Neural progenitor cell (in vitro differentiated cells): ENCODE measurements around the gene STAG3. TPM values are rescaled to one million over a fixed set of nuclear protein-coding genes. Genes with fewer than 3 reads are reported as not detected.
"Not testable (repeated sequence)": the region's sequence is repeated elsewhere in the genome, so short reads cannot be mapped to it uniquely, and the experiment has no call there.

Experiments used
- DNase-seq: peaks from one replicate; pipeline ENCODE4 v3.0.0-alpha.2; 2016; ENCODE audit warnings: low spot score
- H2AFZ ChIP-seq: fragments of 200-600 bp; sonication (generic); replicated peaks from 2 replicates; pipeline ENCODE4 v1.6.1; 2016; ENCODE audit warnings: antibody characterized with exemption
- H3F3A ChIP-seq: fragments of 200-600 bp; sonication (generic); 2 replicates; pipeline ENCODE4 v1.6.1; 2016; ENCODE audit warnings: antibody characterized with exemption, low read depth
- H3K27ac ChIP-seq: fragments of 200-600 bp; sonication (generic); 2 replicates; pipeline ENCODE4 v1.5.1; 2016; ENCODE audit warnings: mild to moderate bottlenecking
- H3K27me3 ChIP-seq: fragments of 200-600 bp; sonication (generic); 2 replicates; pipeline ENCODE4 v1.6.1; 2016; ENCODE audit warnings: mild to moderate bottlenecking, moderate library complexity
- H3K36me3 ChIP-seq: fragments of 200-600 bp; sonication (generic); 2 replicates; pipeline ENCODE4 v1.5.1; 2016
- H3K4me1 ChIP-seq: fragments of 200-600 bp; sonication (generic); 2 replicates; pipeline ENCODE4 v1.6.1; 2016; ENCODE audit warnings: mixed run types
- H3K4me2 ChIP-seq: fragments of 200-600 bp; sonication (generic); 2 replicates; pipeline ENCODE4 v1.6.1; 2016
- H3K4me3 ChIP-seq: fragments of 200-600 bp; sonication (generic); 2 replicates; pipeline ENCODE4 v1.5.1; 2016
- H3K79me2 ChIP-seq: fragments of 200-600 bp; sonication (generic); 2 replicates; pipeline ENCODE4 v1.6.1; 2016; ENCODE audit warnings: low read depth
- H3K9ac ChIP-seq: fragments of 200-600 bp; sonication (generic); 2 replicates; pipeline ENCODE4 v1.6.1; 2016
- H3K9me3 ChIP-seq: fragments of 200-600 bp; sonication (generic); 2 replicates; pipeline ENCODE4 v1.5.1; 2016; ENCODE audit warnings: low read depth
- H4K20me1 ChIP-seq: fragments of 200-600 bp; sonication (generic); 2 replicates; pipeline ENCODE4 v1.6.1; 2016; ENCODE audit warnings: low read depth
- H3K27ac Mint-ChIP-seq: 3 replicates; pipeline ENCODE4 v1.8.0; 2021; ENCODE audit warnings: mixed read lengths
- H3K27me3 Mint-ChIP-seq: 2 replicates; pipeline ENCODE4 v1.8.0; 2022; ENCODE audit warnings: low read depth, mild to moderate bottlenecking, inconsistent platforms, moderate library complexity, mixed read lengths; ENCODE audit not compliant: insufficient read depth
- H3K36me3 Mint-ChIP-seq: 3 replicates; pipeline ENCODE4 v1.8.0; 2021; ENCODE audit warnings: mixed read lengths
- H3K4me1 Mint-ChIP-seq: 3 replicates; pipeline ENCODE4 v1.8.0; 2021; ENCODE audit warnings: mixed read lengths
- H3K4me3 Mint-ChIP-seq: 3 replicates; pipeline ENCODE4 v1.8.0; 2021; ENCODE audit warnings: mild to moderate bottlenecking, moderate library complexity, mixed read lengths
- H3K9me3 Mint-ChIP-seq: 3 replicates; pipeline ENCODE4 v1.8.0; 2020; ENCODE audit warnings: mixed read lengths
- EZH2 ChIP-seq: fragments of 200-600 bp; sonication (generic); IDR thresholded peaks from 2 replicates; pipeline ENCODE4 v1.6.1; 2017; ENCODE audit warnings: antibody characterized with exemption, mild to moderate bottlenecking, moderate library complexity
- EZH2phosphoT487 ChIP-seq: fragments of 200-600 bp; sonication (generic); IDR thresholded peaks from 2 replicates; pipeline ENCODE4 v1.6.1; 2017; ENCODE audit warnings: antibody characterized with exemption
- total RNA-seq: library from RNA; depleted of rRNA; stranded (reverse); fragments of >200 nt; gene quantifications from 2 replicates; pipeline ENCODE4 v1.2.3, GENCODE V29; 2015; ENCODE audit warnings: low replicate concordance
- TF ChIP-seq, protein P1 (sequence below): fragments of 200-600 bp; sonication (generic); IDR thresholded peaks from 2 replicates; pipeline ENCODE4 v1.5.1; 2017; ENCODE audit warnings: antibody characterized with exemption, mild to moderate bottlenecking

The STAG3 gene, protein sequence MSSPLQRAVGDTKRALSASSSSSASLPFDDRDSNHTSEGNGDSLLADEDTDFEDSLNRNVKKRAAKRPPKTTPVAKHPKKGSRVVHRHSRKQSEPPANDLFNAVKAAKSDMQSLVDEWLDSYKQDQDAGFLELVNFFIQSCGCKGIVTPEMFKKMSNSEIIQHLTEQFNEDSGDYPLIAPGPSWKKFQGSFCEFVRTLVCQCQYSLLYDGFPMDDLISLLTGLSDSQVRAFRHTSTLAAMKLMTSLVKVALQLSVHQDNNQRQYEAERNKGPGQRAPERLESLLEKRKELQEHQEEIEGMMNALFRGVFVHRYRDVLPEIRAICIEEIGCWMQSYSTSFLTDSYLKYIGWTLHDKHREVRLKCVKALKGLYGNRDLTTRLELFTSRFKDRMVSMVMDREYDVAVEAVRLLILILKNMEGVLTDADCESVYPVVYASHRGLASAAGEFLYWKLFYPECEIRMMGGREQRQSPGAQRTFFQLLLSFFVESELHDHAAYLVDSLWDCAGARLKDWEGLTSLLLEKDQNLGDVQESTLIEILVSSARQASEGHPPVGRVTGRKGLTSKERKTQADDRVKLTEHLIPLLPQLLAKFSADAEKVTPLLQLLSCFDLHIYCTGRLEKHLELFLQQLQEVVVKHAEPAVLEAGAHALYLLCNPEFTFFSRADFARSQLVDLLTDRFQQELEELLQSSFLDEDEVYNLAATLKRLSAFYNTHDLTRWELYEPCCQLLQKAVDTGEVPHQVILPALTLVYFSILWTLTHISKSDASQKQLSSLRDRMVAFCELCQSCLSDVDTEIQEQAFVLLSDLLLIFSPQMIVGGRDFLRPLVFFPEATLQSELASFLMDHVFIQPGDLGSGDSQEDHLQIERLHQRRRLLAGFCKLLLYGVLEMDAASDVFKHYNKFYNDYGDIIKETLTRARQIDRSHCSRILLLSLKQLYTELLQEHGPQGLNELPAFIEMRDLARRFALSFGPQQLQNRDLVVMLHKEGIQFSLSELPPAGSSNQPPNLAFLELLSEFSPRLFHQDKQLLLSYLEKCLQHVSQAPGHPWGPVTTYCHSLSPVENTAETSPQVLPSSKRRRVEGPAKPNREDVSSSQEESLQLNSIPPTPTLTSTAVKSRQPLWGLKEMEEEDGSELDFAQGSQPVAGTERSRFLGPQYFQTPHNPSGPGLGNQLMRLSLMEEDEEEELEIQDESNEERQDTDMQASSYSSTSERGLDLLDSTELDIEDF
- total RNA-seq, result 0.58 and 1.2 TPM in 2 replicates

DNA sequence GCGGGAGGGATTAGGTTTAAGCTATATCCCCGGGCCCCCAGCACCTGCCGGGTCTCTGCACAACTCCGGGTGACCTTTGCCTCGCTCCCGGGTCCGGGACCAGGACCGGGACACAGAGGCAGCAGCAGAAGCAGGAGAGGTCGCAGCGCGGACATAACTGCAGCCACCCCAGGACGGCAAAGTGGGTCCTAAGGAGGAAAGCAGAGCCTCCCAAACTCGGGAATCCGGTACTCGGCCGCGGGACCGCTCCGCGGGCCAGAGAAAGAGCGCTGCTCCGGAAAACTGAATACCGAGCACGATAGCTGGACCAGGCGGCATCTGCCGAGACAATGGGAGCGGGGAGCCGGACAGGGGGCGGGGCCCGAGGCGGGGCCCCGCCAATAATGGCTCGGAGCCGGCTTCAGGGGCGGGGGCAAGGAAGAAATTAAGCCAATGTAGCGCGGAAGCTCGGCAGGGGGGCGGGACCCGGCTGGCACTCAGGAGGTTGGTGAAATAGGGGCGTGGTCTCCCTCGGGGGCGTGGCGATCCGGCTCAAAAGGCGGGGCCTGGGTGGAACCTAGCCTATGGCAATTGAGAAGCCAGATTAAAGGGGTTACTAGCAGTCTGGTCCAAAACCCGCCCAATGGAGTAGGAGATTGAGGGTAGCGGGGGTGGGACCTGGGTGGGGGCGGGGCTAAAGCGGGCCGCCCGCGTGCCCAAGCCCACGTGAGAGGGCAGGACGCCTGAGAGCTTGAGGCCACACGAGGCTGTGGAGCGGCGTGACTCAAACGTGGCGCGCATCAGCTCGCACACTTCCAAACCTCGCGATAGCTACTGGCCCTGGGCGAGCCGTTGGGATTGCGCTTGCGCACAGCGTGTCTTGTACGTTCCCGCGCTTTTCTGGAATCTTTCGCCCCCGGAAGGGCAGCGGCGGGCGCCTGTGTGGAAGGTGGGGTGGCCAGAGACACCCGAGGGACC is at the start of gene STAG3, which contains the start of gene GPC2:
TSS of gene STAG3 (plus strand) at position 874 of the 957 bp plus-strand sequence. CDS start 2,639 bp downstream, outside the sequence.
TSS of gene GPC2 (minus strand) at position 337 of the 957 bp plus-strand sequence. CDS start at position 155, 182 bp downstream.
- no peak within 1 kb of the TSS for H3K27ac ChIP-seq
- Mint-ChIP-seq H3K4me3 (peak within 1 kb of the TSS; percentile 94), H3K27ac (no peak within 1 kb of the TSS), H3K36me3 (peaks cover 15% of the 10 kb centered on the region), H3K9me3 (no peaks in the 10 kb centered on the region), H3K27me3 (peaks cover 9% of the 10 kb centered on the region), H3K4me1 (peaks cover 27% of the 10 kb centered on the region)
- H3K27me3 ChIP-seq, result peaks cover 17% of the 10 kb centered on the region
- H3K4me1 ChIP-seq, result peaks cover 7% of the 10 kb centered on the region
- peaks cover 10% of the 10 kb centered on the region for H3K79me2 ChIP-seq
- H2AFZ ChIP-seq, result peak within 1 kb of the TSS; percentile 83
- no peaks in the 10 kb centered on the region for H3K9me3 ChIP-seq
- TF ChIP-seq, protein P1, sequence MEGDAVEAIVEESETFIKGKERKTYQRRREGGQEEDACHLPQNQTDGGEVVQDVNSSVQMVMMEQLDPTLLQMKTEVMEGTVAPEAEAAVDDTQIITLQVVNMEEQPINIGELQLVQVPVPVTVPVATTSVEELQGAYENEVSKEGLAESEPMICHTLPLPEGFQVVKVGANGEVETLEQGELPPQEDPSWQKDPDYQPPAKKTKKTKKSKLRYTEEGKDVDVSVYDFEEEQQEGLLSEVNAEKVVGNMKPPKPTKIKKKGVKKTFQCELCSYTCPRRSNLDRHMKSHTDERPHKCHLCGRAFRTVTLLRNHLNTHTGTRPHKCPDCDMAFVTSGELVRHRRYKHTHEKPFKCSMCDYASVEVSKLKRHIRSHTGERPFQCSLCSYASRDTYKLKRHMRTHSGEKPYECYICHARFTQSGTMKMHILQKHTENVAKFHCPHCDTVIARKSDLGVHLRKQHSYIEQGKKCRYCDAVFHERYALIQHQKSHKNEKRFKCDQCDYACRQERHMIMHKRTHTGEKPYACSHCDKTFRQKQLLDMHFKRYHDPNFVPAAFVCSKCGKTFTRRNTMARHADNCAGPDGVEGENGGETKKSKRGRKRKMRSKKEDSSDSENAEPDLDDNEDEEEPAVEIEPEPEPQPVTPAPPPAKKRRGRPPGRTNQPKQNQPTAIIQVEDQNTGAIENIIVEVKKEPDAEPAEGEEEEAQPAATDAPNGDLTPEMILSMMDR, result no peak
- TF ChIP-seq EZH2, result no peak
- TF ChIP-seq EZH2phosphoT487, result no peak
- H3K4me3 ChIP-seq, result peak within 1 kb of the TSS; percentile 95
- peaks cover 11% of the 10 kb centered on the region for H3F3A ChIP-seq
- H4K20me1 ChIP-seq, result peaks cover 35% of the 10 kb centered on the region
- no peaks in the 10 kb centered on the region for H3K36me3 ChIP-seq
- peak; percentile 98 for DNase-seq
- H3K9ac ChIP-seq, result peak within 1 kb of the TSS; percentile 64
- peak within 1 kb of the TSS; percentile 87 for H3K4me2 ChIP-seq

GRCh38 chr7:100128637-100128963 is 49.1 kb upstream of the STAG3 start:
- DNase-seq, result no peak
- TF ChIP-seq EZH2, result no peak
- TF ChIP-seq EZH2phosphoT487, result no peak
- TF ChIP-seq, protein P1, result no peak
- Mint-ChIP-seq H3K9me3 (no peaks in the 10 kb centered on the region), H3K4me3 (peak overlapping the region; percentile 85), H3K36me3 (peaks cover 5% of the 10 kb centered on the region), H3K27ac (no peak overlapping the region), H3K27me3 (peaks cover 4% of the 10 kb centered on the region), H3K4me1 (peaks cover 28% of the 10 kb centered on the region)
- Histone ChIP-seq H3F3A (peaks cover 39% of the 10 kb centered on the region), H4K20me1 (no peaks in the 10 kb centered on the region), H3K79me2 (peaks cover 9% of the 10 kb centered on the region), H3K4me2 (peak overlapping the region; percentile 97), H2AFZ (no peak overlapping the region), H3K9ac (no peak overlapping the region), H3K27ac (no peak overlapping the region), H3K4me3 (peak overlapping the region; percentile 68), H3K36me3 (no peaks in the 10 kb centered on the region), H3K27me3 (peaks cover 33% of the 10 kb centered on the region), H3K4me1 (no peaks in the 10 kb centered on the region), H3K9me3 (no peaks in the 10 kb centered on the region)

DNA sequence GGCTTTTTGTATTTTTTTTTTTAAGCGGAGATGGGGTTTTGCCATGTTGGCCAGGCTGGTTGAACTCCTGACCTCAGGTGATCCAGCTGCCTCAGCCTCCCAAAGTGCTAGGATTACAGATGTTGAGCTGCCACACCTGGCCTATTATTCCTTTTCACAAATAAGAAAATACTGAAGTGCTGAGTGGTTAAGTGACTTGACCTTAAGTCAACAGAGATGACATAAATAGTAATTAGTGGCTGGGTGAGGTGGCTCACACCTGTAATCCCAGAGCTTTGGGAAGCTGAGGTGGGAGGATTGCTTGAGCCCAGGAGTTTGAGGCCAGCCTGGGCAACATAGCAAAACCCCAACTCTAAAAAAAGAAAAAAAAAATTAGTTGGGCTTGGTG is 47.5 kb upstream of the STAG3 start:
- H3K27ac Mint-ChIP-seq, H4K20me1 ChIP-seq, H3K9me3 ChIP-seq, H3K9ac ChIP-seq, H3K4me3 Mint-ChIP-seq, H3K4me1 ChIP-seq, H2AFZ ChIP-seq, H3K4me2 ChIP-seq, H3K79me2 ChIP-seq, H3K27ac ChIP-seq, DNase-seq, H3K9me3 Mint-ChIP-seq, H3K27me3 Mint-ChIP-seq, H3K4me3 ChIP-seq, H3K36me3 Mint-ChIP-seq, H3K36me3 ChIP-seq: not testable (repeated sequence)
- Histone ChIP-seq H3F3A (peaks cover 36% of the 10 kb centered on the region), H3K27me3 (peaks cover 33% of the 10 kb centered on the region)
- H3K4me1 Mint-ChIP-seq, result peaks cover 23% of the 10 kb centered on the region
